H54 (cell line): ENCODE results near the gene TMSB15C.
"Not testable (repeated sequence)": the region's sequence is repeated elsewhere in the genome, so short reads cannot be mapped to it uniquely, and the experiment has no call there.

Experiments used
- DNase-seq: peaks from one replicate; pipeline ENCODE4 v3.0.0; 2011; ENCODE audit warnings: low spot score, mixed read lengths; ENCODE audit not compliant: insufficient read length
- FAIRE-seq: peaks from 3 replicates; lab custom pipeline; 2011; peaks lifted over from hg19 to GRCh38; lab: Jason Lieb, UNC
- POLR2A ChIP-seq: IDR thresholded peaks from 2 replicates; pipeline ENCODE4 v1.6.1; 2011; ENCODE audit warnings: low read depth, mild to moderate bottlenecking, low read length

Gene TMSB15C

DNA sequence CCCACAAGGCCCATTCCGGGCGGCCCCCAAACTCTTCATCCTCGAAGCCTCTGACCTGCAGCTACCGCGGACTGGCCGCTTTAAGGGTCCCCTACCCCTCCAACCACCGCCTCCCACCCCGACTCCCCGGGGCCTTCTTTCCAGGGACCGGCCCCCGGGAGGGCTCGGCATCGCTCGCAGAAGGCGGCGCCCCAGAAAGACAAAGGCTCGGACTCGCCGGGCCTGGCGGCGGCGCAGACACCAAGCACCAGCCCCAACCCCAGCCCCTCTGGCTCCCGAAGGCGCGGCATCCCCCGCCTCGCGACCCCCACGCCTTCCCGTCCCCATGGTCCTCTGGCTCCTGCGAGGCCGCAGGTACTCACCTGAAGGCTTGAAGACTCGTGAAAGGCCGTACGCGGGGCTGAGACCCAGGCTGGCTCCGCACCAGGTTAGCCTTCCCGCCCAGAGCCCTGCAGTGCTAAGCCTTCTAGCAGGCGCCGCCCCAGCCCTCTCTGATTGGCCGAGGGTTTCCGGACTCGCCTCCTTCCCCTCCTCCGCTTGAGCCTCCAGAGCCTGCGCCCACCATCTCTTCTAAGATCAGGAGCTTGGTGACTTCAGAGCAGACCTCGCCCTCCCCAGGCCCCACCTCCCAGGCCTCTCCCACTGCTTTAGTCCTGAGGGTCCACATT is at the start of gene TMSB15C:
TMSB15C (minus strand) TSS at position 459 of the 668 bp plus-strand sequence.
- not testable (repeated sequence) for FAIRE-seq, DNase-seq

DNA sequence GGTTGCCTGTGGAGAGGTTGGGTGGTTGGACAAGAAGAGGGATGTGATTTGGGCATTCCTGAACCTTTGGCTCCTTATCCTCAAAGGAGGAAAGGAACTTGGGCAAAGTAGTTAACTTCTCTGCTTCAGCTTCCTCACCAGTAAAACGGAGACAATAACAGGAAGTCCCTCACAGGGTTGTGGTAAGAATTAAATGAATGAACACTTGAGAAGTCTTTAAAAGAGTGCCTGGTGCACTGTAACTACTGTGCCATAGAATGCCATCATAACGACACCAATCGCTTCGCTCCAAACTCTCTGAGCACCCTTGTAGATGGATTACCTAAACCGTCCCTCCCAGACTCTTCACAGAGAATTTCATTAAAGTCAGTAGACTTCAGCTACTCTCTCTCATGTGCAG is 46.8 kb upstream of the TMSB15C start:
- DNase-seq (no peak), FAIRE-seq (no peak)
- TF ChIP-seq POLR2A = no peak

DNA sequence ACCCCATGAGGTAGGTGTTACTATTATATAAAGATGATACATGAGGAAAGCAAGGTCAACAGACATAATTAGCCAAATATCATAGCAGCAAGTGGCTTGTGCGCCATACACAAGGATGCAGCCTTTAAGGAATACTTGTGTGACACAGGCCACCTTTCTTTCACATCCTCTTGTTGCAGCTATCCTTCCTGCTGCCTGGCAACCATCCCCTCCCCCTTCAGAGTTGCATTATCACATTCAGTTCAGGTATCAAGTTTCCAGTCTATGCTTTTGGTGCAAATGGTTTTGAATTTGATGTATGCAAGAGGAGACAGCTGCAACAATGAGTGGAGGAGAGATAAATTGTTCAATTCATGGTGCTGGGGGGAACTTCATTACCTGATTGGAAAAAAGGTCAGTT is 42.7 kb upstream of the TMSB15C start:
- FAIRE-seq (no peak), DNase-seq (no peak)
- no peak for TF ChIP-seq POLR2A

DNA sequence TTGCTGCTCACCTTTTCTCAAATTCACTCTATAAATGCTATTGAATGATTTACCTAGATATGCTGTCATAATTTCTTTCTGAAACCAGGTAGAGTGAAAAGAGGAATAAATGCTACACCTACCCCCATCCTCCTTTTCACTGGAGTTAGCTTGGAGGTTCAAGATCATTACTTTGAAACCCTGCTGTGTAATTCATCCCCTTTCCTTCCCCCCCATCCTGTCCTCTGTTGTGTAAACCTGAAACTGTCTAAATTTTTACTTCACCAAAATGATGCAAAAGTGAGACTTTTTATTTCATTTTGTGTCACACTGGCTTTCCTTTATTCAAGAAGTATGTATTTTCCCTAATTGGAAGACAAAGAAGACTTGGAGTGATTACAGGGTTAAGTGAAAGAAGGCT is 41.7 kb upstream of the TMSB15C start:
- no peak for TF ChIP-seq POLR2A
- no peak for FAIRE-seq

DNA sequence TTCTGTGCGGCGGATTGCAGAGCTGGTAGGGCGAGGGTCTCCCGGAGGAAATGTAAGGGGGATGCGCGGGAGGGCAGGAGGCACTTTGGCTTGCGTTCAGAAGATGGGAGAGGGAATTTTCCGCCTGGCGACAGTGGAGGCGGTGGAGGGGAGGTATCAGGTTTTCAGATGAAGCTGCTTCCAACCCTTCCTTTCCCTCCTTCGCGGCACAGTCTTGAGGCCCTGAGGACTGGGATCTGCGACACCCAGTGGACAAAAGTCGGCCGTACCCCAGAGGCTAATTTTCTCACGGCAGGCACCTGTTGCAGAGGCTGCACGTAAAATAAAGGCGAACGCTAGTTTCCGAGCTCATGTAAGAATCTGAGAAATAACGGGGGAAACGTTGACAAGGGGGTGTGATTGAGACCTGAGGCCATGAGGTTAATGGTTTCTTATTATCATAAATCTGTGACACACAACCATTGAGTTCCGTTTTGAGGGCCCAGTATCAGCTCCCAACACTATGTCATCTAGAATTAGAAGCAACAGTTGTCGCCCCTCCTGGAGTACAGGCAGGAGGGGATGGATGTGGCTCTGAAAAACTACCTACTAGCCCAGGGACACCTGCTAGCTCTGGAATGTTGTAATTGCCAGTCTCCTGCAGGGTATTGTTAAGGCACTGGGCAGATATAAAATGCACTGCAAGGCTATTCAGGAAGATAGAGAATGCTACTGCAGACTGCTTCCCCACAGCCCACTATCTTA is 37.4 kb upstream of the TMSB15C start:
- no peak for TF ChIP-seq POLR2A
- DNase-seq (peak; percentile 13), FAIRE-seq (peak; percentile 68)

More for the DNA sequence above, 41.7 kb upstream of the TMSB15C start:
- no peak for DNase-seq

DNA sequence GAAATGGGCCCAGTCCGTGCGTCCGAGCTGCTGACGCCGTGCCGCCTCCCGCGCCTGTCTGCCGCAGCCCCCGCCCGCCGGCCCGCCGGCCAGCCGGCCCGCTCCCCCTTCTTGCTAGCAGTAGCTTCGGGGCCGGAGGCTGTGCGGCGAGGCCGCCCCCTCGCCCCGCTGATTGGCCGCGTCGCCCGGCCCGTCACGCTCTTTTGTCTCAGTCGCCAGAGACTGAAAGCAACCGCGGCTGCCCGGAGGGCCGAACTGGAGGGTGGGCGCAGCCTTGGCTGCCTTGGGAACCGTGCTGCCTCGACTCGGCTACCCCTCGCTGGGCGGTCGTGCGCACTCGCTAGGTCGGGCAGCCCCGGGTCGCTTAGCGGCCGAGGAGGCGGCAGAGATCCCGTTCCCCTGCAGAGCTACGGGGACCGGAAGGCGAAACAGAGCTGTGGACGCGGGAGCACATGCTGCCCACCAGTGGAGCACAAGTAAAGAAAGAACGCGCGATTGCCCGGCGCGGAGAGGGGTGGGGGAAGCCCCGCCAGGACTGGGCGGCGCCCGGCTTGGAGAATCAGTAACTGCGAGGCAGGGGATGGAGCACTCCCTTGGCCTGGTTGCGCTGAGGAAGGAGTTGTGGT is 36.4 kb upstream of the TMSB15C start, which contains the start of gene ZCCHC18:
ZCCHC18 (plus strand) TSS at position 198 of the 626 bp plus-strand sequence. CDS start 1,589 bp downstream, outside the sequence.
- peak; percentile 41 for DNase-seq
- no peak for FAIRE-seq
- TF ChIP-seq POLR2A = 0 out of 2 replicates have a peak, but pooled peaks have one; percentile 14

DNA sequence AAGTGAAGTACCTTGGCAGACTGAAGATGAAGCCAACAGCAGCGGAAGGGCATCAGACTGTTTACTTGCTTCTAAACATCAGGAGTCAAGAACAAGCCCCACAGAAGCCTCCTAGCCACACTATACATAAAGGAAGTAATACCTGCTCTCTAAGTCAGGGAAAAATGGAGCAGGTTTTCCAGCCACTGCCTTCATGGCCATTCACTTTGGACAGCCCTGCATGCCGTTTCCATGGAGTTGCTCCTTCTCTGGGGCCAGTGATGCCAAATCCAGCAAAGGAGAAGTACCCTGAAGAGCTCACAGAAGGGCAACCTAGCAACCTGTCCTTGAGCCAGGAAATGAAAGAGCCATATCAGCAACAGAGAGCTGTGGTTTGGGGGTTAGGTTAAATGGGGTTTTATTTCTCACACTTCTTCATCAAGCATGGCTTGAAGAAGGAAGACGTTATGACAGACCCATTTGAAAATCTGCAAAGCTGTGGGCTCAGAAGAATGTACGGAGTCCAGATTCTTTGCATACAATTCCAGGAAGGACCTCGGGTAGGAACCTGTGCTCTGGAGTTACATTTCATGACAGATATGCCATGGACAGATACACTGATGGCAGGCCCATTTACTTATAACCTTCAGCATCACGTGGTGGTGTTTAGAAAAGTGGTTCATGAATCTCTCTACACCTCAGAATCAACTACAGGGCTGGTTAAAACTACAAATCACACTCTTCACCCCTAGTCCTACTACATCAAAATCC is 34.6 kb upstream of the TMSB15C start:
- not testable (repeated sequence) for FAIRE-seq

DNA sequence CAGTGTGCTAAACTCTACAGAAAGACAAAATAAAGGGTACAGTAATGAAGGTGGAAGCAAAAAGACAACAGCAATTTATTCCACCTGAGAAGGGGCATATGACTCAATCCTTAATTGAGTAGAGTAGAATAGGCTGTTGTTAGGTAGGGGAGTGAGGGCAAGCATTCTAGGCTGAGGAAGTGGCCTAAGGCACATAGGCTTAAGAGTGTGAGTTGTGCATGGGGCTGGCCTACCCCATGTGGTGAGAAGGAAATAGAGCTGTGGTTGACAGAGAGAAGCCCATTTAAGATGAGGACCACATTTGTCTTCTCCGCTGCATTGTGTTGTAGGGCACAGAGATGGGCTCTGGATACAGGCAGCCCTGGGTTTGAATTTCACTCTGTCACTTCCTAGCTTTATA is 32.9 kb upstream of the TMSB15C start:
- no peak for TF ChIP-seq POLR2A
- FAIRE-seq (no peak), DNase-seq (no peak)

More for the DNA sequence above, 34.6 kb upstream of the TMSB15C start:
- DNase-seq = not testable (repeated sequence)

DNA sequence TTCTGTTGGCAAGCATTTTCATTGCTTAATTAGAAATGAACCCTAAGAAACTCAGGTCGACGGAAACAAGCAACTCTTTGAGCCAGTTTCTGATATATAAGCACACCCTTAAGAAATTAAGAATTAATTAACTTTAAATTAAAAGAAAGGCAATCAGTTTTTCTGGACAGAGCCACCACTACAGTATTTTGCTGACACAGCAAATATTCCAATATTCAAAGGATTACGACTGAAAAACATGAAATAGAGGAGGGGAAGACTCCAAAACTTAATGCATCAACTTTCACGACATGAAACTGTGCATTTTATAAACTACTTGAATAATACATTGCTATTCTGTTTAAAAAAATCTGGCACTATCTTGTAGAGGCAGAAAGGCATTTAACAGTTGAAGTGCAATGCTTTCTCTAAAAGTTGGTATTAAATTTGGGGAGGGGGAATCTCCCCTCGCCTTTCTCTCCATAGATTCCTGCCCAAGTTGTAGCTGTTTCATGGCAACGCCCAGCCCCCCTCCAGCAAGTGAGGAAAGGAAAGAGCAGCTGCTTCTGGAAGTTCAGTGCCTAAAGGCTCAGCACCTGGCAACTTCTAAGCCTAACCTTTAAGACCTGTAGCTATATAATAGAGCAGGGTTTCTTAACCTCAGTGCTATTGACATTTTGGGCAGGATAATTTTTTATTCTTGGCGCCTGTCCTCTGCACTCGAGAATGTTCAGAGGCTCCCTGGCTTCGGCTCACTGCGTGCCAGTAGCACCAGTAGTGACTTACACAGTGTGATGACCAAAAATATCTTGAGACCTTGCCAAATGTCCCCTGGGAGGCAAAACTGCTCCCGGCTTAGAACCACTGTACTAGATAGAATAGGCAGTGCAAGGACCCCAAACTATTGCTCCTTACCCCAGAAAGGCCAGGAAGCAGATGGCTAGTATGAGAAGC is 29.6 kb upstream of the TMSB15C start:
- DNase-seq (no peak), FAIRE-seq (no peak)
- no peak for TF ChIP-seq POLR2A

DNA sequence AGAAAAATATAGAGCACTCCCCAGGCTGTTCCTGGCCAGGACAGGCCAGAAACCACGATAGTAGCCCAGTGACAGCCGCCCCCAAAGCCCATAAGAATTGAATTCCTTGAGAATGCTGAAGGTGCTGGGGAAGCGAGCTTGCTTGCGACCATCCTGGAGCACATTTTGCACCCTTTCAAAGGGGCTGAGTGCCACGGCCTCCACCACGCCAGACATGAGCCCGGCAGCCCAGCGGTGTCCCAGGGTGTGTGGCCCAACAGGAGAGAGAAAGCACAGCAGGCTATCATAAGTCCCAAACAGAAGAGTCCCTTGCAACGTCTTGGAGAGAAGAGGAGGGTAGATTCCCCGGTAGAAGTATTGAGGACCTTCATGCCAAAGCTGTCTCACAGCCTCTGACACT is 28.6 kb upstream of the TMSB15C start:
- FAIRE-seq (no peak), DNase-seq (no peak)
- TF ChIP-seq POLR2A = no peak

DNA sequence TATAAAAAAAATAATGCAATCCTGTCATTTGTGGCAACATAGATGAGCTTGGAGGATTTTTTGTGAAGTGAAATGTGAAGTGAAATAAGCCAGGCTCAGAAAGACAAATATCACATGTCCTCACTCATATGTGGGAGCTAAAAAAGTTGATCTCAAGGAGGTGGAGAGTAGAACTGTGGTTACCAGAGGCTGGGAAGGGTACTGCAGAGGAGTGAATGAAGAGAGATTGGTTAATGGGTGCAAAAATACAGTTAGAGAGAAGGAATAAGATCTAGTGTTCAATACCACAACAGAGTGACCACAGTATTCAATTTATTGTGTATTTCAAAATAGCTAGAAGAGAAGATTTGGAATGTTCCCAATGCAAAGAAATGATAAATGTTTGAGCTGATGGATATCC is 22.9 kb upstream of the TMSB15C start:
- FAIRE-seq = no peak
- TF ChIP-seq POLR2A = no peak
- no peak for DNase-seq

DNA sequence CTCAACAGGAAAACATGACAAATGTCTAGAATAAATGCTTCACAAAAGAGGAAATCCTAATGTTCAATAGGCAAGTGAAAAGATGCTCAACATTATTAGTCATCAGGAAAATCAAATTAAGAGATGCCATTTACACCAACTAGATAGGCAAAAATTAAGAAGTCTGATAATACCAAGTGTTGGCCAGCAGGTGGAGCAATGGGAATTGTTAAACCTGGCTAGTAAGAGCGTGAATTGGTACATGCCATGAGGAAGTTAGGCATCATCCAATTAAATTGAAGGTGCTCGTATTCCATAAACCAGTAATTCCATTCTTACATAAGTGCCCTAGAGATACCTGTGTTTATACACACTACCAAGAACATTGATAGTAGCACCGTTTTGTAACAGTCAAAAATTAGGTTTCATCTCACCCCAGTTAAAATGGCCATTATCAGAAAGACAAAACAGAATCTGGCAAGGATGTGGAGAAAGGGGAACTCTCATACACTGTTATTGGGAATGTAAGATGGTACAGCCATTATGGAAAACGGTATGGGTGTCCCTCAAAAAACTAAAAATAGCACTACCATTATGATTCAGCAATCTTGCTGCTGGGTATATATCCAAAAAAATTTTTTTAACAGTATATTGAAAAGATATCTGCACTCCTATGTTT is 22.2 kb upstream of the TMSB15C start:
- FAIRE-seq (peak; percentile 41), DNase-seq (no peak)
- no peak for TF ChIP-seq POLR2A
